Measurements from ENCODE around the gene TMEM92. TPM values are rescaled to one million over a fixed set of nuclear protein-coding genes. Genes with fewer than 3 reads are reported as not detected.

The TMEM92 gene
- total RNA-seq, 1 donor from 2014 or later, result 1.8 TPM

DNA sequence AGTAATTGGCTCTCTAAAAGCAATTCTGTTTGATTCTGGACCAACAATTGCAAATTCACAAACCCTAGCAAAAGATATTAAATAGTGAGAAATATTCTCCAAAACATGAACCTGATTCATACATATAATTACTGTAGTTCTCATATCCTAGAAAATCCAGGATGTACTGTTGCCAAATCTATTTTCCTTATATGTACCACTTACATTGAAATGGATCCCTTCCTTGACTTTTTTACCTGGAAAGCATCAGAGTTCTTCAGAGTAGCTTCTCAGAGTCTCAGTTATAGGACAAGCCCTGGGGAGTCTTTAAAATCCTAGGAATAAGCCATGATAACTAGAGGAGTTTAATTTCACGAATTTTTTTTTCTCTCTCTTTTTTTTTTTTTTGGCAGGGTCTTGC is 16.7 kb downstream of the TMEM92 start:
- Histone ChIP-seq H3K4me1 (peaks cover 5% of the 10 kb centered on the region), H3F3A (ENCODE audit: low read depth) (no peaks in the 10 kb centered on the region), H4K20me1 (ENCODE audit: low read depth) (no peaks in the 10 kb centered on the region), H3K4me2 (no peak overlapping the region), H3K4me3 (no peak overlapping the region), H3K9me3 (ENCODE audit: low read depth) (no peaks in the 10 kb centered on the region), H2AFZ (replicated peaks) (no peak overlapping the region), H3K27me3 (no peaks in the 10 kb centered on the region), H3K79me2 (ENCODE audit: low read depth) (no peaks in the 10 kb centered on the region), H3K9ac (no peak overlapping the region), H3K27ac (no peak overlapping the region), H3K36me3 (no peaks in the 10 kb centered on the region)
- no peak overlapping the region for H3K27ac Mint-ChIP-seq
- peaks cover 6% of the 10 kb centered on the region for H3K4me1 Mint-ChIP-seq
- DNase-seq (ENCODE audit: low spot score), result no peak
- peaks cover 12% of the 10 kb centered on the region for H3K27me3 Mint-ChIP-seq (ENCODE audit: insufficient read depth, low read depth)
- TF ChIP-seq, protein P1, sequence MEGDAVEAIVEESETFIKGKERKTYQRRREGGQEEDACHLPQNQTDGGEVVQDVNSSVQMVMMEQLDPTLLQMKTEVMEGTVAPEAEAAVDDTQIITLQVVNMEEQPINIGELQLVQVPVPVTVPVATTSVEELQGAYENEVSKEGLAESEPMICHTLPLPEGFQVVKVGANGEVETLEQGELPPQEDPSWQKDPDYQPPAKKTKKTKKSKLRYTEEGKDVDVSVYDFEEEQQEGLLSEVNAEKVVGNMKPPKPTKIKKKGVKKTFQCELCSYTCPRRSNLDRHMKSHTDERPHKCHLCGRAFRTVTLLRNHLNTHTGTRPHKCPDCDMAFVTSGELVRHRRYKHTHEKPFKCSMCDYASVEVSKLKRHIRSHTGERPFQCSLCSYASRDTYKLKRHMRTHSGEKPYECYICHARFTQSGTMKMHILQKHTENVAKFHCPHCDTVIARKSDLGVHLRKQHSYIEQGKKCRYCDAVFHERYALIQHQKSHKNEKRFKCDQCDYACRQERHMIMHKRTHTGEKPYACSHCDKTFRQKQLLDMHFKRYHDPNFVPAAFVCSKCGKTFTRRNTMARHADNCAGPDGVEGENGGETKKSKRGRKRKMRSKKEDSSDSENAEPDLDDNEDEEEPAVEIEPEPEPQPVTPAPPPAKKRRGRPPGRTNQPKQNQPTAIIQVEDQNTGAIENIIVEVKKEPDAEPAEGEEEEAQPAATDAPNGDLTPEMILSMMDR (IDR thresholded peaks at IDR 0.05), result no peak
- TF ChIP-seq EZH2phosphoT487 (IDR thresholded peaks at IDR 0.05) (no peak), EZH2 (IDR thresholded peaks at IDR 0.05) (no peak)
- no peaks in the 10 kb centered on the region for H3K9me3 Mint-ChIP-seq
- H3K4me3 Mint-ChIP-seq, result no peak overlapping the region
- H3K36me3 Mint-ChIP-seq, result no peaks in the 10 kb centered on the region

DNA sequence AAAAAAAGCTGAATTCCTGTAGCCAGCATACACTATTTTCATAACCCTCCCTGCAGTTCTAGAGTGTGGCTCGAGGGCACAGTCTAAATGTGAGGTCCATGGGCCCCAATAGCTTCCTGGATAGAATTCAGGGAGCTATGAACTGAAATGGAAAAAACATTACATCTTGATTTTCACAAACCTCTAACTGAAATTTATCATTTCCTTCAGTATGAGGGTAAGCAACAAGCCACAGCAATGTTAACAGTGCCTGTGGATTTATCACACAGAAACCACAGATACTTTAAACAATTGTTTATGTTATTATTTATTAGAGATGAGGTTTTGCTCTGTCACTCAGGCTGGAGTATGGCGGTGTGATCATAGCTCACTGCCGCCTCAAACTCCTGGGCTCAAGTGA is 18.2 kb downstream of the TMEM92 start:
- no peak overlapping the region for H3K27ac Mint-ChIP-seq
- no peaks in the 10 kb centered on the region for H3K36me3 ChIP-seq
- no peak overlapping the region for H3K4me3 ChIP-seq
- H3F3A ChIP-seq (ENCODE audit: low read depth), result no peaks in the 10 kb centered on the region
- TF ChIP-seq, protein P1 (IDR thresholded peaks at IDR 0.05), result no peak
- TF ChIP-seq EZH2 (IDR thresholded peaks at IDR 0.05) (no peak), EZH2phosphoT487 (IDR thresholded peaks at IDR 0.05) (no peak)
- H3K79me2 ChIP-seq (ENCODE audit: low read depth), result no peaks in the 10 kb centered on the region
- no peaks in the 10 kb centered on the region for H4K20me1 ChIP-seq (ENCODE audit: low read depth)
- peaks cover 5% of the 10 kb centered on the region for H3K4me1 ChIP-seq
- H3K9me3 ChIP-seq (ENCODE audit: low read depth), result no peaks in the 10 kb centered on the region
- no peak overlapping the region for H3K4me3 Mint-ChIP-seq
- H3K36me3 Mint-ChIP-seq, result no peaks in the 10 kb centered on the region
- no peak overlapping the region for H3K4me2 ChIP-seq
- peaks cover 3% of the 10 kb centered on the region for H3K27me3 Mint-ChIP-seq (ENCODE audit: insufficient read depth, low read depth)
- no peak for DNase-seq (ENCODE audit: low spot score)
- H3K27ac ChIP-seq, result no peak overlapping the region
- H2AFZ ChIP-seq (replicated peaks), result no peak overlapping the region
- H3K4me1 Mint-ChIP-seq, result peaks cover 10% of the 10 kb centered on the region
- no peak overlapping the region for H3K9ac ChIP-seq
- H3K9me3 Mint-ChIP-seq, result no peaks in the 10 kb centered on the region
- no peaks in the 10 kb centered on the region for H3K27me3 ChIP-seq

DNA sequence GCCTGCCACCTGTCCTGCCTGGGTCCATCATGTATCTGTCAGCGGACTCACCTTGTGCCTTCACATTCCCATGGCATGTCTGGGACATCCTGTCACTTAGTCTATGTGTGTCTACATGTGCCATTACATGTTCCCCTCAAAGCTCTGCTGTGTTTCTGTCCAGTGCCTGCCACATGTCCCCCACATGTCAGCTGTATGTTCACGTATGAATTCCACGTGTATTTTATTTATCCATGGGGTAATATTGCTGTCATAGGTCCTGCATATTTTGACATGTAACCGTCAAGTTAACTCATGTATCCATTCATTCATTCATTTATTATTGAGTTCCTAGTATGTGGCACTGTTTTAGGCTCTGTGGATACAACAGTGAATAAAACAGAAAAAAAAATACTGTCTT is 20.8 kb downstream of the TMEM92 start:
- Histone ChIP-seq H3K9me3 (ENCODE audit: low read depth) (no peaks in the 10 kb centered on the region), H3K4me3 (no peak overlapping the region), H3K4me2 (no peak overlapping the region), H3K4me1 (peaks cover 1% of the 10 kb centered on the region), H3K36me3 (no peaks in the 10 kb centered on the region), H3F3A (ENCODE audit: low read depth) (peaks cover 4% of the 10 kb centered on the region), H3K79me2 (ENCODE audit: low read depth) (no peaks in the 10 kb centered on the region), H4K20me1 (ENCODE audit: low read depth) (no peaks in the 10 kb centered on the region), H2AFZ (replicated peaks) (no peak overlapping the region), H3K9ac (no peak overlapping the region), H3K27me3 (no peaks in the 10 kb centered on the region), H3K27ac (no peak overlapping the region)
- Mint-ChIP-seq H3K36me3 (no peaks in the 10 kb centered on the region), H3K9me3 (no peaks in the 10 kb centered on the region), H3K4me3 (no peak overlapping the region), H3K27me3 (ENCODE audit: insufficient read depth, low read depth) (peaks cover 3% of the 10 kb centered on the region), H3K4me1 (peaks cover 8% of the 10 kb centered on the region), H3K27ac (no peak overlapping the region)
- no peak for TF ChIP-seq EZH2 (IDR thresholded peaks at IDR 0.05)
- TF ChIP-seq EZH2phosphoT487 (IDR thresholded peaks at IDR 0.05), result no peak
- TF ChIP-seq, protein P1 (IDR thresholded peaks at IDR 0.05), result no peak
- no peak for DNase-seq (ENCODE audit: low spot score)

Data from neural progenitor cell (in vitro differentiated cells).